GM19463 (cell line): ENCODE results near the gene USP11.

ENCODE experiments used
- ATAC-seq: cut with Tn5 transposase; IDR thresholded peaks from one replicate; pipeline ENCODE4 v1.9.1; 2021; ENCODE audit warnings: mild to moderate bottlenecking, moderate library complexity; ENCODE audit not compliant: unreplicated experiment

The USP11 gene

GRCh38 chrX:47224266-47224895 is 8.4 kb upstream of the USP11 start:
- no peak for ATAC-seq

GRCh38 chrX:47224896-47225290 is 7.9 kb upstream of the USP11 start:
- ATAC-seq, result no peak

- no peak for ATAC-seq
These were observed 6.7 kb upstream of the USP11 start for GRCh38 chrX:47226071-47226470.

- ATAC-seq, result no peak
These were observed 6.1 kb upstream of the USP11 start for GRCh38 chrX:47226531-47227333.

DNA sequence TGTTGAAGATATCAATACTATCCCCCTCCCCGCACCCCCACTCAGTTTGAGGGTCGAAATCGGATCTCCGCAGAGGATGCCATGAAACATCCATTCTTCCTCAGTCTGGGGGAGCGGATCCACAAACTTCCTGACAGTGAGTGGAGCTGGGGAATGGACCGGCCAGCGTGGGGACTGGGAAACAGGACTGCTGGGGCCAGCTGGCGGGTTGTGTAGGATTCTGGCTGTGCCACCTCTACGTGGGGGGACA is 5.5 kb upstream of the USP11 start:
- no peak for ATAC-seq

GRCh38 chrX:47228550-47229270 is 4.1 kb upstream of the USP11 start:
- ATAC-seq, result no peak

DNA sequence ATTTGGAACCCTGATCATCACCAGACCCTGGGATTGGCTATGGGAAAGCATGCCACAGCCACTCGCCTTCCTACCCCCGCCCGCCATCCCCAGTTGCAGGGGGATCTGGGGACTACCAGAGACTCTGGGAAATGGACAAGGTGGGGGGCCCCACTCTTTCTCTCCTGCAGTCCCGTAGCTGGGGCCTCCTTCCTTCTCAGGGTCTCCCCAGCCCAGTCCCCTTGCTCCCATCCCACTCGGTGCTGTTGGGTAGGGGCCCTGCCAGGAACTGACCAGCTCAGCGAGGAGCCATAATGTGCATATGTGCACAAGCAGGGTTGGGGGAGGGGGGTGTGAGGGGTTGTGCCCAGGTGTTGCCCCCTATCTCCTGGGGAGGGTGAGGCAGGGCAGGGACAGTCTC is 3.4 kb upstream of the USP11 start:
- no peak for ATAC-seq

DNA sequence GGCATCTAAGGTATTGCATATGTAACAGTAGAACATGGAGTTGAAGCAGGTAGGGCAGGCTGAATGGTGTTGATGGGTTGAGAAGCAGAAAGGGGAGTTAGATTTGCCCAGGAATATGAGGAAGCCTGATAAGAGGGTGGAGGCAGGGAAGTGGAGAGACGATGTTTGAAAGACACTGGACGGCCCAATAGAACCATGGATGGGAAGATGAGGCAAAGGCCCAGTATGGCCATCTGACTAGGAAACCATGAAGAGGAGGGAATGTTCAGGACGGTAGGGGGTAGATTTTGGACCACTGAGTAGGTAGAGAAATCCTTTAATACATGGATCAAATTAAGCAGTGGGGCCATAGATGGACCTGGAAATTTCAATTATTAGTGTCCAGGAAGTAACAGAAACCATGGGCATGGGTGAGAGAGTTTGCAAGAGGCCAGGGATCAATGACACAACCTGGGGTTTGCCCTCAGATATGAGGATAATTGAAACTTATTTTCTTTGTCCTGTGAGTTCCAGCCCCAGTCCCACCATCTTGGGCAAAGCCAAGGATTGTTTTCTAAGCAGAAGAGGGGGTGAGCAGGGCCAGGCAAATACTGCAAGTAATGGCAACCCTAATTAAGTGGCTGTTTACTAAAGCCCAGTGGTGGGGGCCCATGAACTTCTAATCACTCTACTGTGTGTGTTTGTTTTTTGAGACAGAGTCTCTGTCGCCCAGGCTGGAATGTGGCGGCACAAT is 2.5 kb upstream of the USP11 start:
- no peak for ATAC-seq

DNA sequence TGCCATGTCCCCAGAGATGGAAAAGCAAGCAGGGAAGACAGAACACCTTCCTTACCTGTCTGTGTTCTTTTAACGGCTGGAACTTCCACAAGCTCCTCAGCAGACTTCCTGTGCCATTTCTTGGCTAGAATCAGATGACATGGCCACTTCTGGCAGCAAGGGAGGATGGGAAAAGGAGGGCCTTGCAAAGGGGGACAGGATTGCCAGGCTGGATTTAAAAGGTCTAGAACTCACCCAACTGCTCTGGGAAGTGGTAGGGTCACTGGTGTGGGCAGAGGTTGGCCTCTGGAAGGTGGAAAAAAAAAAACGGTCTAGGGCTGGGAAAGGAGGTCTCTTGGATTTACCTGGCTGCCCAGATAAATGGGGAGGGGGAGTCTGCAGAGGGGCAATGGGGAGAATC is 1.6 kb upstream of the USP11 start:
- no peak for ATAC-seq

GRCh38 chrX:47232197-47232802 is 509 bp upstream of the USP11 start:
- ATAC-seq, result no peak

- peak; percentile 88 for ATAC-seq
These were observed 714 bp downstream of the USP11 start for GRCh38 chrX:47233333-47234113.

- ATAC-seq, result no peak
These were observed 1.8 kb downstream of the USP11 start for GRCh38 chrX:47234583-47234982.

DNA sequence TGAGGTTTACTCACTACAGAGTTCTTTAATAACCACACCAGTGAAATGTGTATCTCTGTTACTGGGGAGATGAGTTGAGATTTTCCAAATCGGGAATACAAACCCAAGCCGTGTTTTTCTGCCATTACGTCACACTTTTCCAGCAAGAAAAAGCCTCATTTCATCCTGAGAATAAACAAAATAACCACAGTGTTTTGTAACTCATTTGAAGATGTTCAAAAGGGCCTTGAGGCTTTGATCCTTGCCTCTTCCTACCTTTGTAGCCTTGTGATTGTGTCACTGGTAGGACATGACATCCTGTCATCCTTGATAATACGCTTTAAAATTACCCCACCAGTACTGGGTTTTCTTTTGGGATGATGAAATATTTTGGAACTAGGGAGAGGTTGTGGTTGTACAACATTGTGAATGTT is 2.9 kb downstream of the USP11 start:
- ATAC-seq, result no peak

GRCh38 chrX:47239199-47239598 is 6.4 kb downstream of the USP11 start:
- ATAC-seq, result no peak

DNA sequence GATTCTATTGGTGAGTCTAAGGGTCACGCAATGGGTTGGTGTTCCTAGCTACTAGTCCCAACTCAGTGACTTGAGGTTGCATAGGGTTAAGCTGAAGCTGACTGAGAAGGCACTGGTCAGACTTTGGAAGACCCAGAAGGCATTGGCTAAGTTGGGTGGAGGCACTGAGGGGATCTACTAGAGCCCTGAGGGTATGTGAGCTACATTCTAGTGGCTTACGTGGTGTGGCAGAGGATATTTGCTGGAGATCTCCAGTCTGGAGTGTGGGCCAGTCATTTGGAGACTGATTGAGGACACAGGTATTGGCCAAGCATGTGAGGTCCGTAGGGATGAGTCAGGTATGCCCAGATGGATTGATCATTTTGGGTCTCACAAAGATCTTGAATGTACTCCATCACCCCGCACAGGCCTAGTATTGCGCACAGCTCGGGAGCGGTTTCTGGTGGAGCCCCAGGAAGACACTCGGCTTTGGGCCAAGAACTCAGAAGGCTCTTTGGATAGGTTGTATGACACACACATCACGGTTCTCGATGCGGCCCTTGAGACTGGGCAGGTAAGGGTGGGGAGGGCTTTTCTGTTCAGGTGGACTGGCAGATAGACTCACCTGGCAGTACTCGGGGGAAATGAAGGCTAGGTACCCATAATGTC is 7.2 kb downstream of the USP11 start:
- ATAC-seq, result no peak

DNA sequence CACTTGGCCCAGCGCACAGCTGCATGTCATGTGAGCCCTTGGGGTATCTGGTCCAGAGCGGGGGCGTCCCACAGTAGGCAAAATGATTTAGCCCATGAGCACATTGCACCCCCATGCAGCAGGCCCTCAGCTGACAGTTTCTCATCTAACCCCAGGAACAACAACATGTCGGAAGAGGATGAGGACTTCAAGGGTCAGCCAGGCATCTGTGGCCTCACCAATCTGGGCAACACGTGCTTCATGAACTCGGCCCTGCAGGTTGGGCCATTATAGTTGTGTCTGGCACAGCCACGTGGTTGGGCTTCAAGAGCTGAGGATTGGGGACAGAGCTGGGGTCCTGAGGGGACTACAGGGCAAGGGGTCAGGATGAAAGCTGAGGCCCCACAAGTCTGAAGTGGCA is 7.8 kb downstream of the USP11 start:
- ATAC-seq, result no peak

- ATAC-seq, result no peak
These were observed 8.6 kb downstream of the USP11 start for GRCh38 chrX:47241201-47242011.

DNA sequence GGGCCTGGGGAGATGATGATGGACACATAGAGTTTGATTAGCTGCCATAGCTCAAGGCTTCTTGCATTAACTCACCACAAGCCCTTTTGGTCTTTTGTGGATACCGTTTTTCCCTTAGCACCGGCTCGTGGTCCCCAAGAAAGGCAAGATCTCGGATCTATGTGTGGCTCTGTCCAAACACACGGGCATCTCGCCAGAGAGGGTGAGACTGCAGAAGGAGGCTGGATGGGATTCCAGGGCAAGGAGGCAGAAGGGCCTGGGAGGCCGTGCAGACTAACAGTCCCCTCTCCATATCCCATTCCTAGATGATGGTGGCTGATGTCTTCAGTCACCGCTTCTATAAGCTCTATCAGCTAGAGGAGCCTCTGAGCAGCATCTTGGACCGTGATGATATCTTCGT is 9.5 kb downstream of the USP11 start:
- ATAC-seq, result no peak

- no peak for ATAC-seq
These were observed 10.5 kb downstream of the USP11 start for GRCh38 chrX:47243351-47243750.
